Measurements from ENCODE around the gene EXOC3L1. TPM values are rescaled to one million over a fixed set of nuclear protein-coding genes. Genes with fewer than 3 reads are reported as not detected.

EXOC3L1 gene
- total and polyA plus RNA-seq, 4 donors: 1.1 to 5.5 (median 3.8) TPM

DNA sequence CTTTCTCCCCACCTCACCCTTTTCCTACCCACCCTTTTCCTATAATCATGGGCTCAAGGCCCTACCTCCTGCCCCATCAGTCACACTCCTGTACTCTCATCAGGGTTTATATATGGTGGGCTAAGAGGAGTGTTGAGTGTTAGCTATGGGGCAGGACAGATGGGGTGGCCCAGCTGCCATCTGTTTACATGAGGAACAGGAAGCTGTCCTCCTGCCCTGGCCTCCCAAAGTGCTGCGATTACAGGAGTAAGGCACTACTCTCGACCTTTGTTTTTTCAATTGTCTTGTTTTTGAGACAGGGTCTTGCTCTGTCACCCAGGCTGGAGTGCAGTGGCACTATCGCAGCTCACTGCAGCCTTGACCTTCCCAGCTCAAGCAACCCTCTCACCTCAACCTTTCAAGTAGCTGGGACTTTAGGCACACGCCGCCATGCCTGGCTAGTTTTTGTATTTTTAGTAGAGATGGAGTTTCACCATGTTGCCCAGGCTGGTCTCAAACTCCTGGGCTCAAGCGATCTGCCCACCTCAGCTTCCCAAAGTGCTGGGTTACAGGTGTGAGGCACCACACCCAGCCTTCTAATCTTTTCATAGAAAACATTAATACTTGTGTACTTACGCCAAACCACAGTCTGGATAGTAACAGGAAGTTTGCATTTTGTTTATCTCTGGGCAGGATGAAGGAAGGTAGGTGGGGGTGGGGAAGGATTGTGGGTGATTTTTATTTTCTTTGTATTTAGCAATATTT, 31.9 kb downstream of the EXOC3L1 start:
- Histone ChIP-seq H3K27ac (ENCODE audit: low read depth, low read length) (no peak overlapping the region), H3K27me3 (ENCODE audit: control insufficient read depth, insufficient read depth, low read length) (peaks cover 94% of the 10 kb centered on the region), H3K9me3 (ENCODE audit: control insufficient read depth, insufficient read depth, low read length) (no peaks in the 10 kb centered on the region), H3K36me3 (ENCODE audit: control insufficient read depth, insufficient read depth, low read length) (no peaks in the 10 kb centered on the region), H3K4me3 (ENCODE audit: low read depth, low read length) (no peak overlapping the region), H3K4me1 (ENCODE audit: control insufficient read depth, insufficient read depth, low read length) (peaks cover 57% of the 10 kb centered on the region)
- DNase-seq (ENCODE audit: low read depth in 4 of 6, low spot score in 6 of 6): no peak
- 46% methylated on average over 2 of the region's 7 CpGs for WGBS (ENCODE audit: insufficient coverage)

DNA sequence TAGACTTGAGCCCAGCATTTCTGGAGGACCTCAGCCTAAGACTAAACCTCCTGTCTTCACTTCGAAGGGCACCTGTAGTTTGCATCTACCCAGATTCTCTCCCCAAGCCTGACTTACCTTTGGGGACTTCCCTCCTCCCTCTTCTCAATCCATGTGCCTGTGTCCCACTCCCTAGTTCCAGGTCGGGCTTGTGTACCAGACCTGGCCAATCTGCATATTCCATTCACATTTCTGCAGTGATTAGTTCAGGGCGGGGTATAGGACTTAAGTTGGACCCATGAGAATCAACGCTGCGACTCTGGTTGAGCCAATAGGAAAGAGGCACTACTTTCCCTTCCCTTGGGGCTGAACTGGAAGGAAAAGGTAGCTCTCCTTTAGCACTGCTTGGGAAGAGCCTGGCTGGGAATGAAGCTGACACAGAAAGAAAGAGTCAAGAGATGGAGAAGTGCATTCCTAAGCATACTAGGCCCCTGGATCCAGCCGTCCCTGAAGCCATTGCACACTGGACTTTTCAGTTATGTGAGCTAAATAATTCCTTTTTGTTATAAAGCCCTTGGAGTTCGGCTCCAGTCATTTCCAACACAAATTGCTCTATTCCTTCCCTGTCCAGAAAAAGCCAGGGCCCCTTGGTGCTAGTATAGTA, 32.7 kb downstream of the EXOC3L1 start:
- no peak for DNase-seq (ENCODE audit: low read depth in 4 of 6, low spot score in 6 of 6)
- Histone ChIP-seq H3K36me3 (ENCODE audit: control insufficient read depth, insufficient read depth, low read length) (no peaks in the 10 kb centered on the region), H3K4me3 (ENCODE audit: low read depth, low read length) (no peak overlapping the region), H3K27ac (ENCODE audit: low read depth, low read length) (no peak overlapping the region), H3K9me3 (ENCODE audit: control insufficient read depth, insufficient read depth, low read length) (no peaks in the 10 kb centered on the region), H3K27me3 (ENCODE audit: control insufficient read depth, insufficient read depth, low read length) (peaks cover 88% of the 10 kb centered on the region), H3K4me1 (ENCODE audit: control insufficient read depth, insufficient read depth, low read length) (peaks cover 50% of the 10 kb centered on the region)
- 38% methylated on average over 7 of the region's 7 CpGs for WGBS (ENCODE audit: insufficient coverage)

DNA sequence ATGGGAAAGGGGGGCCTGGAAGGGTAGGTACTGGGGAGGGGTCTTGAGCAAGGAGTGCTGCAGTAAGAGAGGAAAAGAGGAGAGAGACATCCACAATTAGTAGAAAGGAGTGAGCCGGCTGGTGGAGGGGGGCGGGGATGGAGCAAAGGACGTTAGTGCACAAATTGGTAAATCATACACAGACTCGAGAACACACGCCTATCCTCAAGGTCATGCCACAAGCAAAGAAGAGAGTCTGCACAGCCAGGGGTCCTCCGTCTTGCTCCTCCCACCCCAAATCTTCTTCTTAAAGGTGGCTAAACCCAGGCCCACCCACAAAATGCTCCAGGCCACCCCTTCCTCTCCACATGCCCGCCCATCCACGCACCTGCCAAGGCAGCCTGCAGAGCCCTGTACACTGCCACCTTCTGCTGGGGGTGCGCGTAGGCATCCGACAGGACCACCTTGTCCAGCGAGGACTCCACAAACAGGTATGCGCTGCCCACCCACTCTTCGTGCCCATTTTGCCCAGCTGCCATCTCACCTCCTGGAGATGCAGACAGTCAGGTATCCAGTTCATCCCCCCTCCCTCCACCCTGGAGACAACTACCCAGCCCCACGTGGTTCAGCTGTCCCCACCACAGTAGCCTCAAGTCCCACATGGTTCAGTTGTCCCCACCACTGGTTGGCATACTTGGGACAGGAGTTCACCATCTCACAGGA, 33.6 kb downstream of the EXOC3L1 start:
- Histone ChIP-seq H3K4me3 (ENCODE audit: low read depth, low read length) (no peak overlapping the region), H3K4me1 (ENCODE audit: control insufficient read depth, insufficient read depth, low read length) (peaks cover 47% of the 10 kb centered on the region), H3K27ac (ENCODE audit: low read depth, low read length) (no peak overlapping the region), H3K9me3 (ENCODE audit: control insufficient read depth, insufficient read depth, low read length) (no peaks in the 10 kb centered on the region), H3K27me3 (ENCODE audit: control insufficient read depth, insufficient read depth, low read length) (peaks cover 85% of the 10 kb centered on the region), H3K36me3 (ENCODE audit: control insufficient read depth, insufficient read depth, low read length) (no peaks in the 10 kb centered on the region)
- DNase-seq (ENCODE audit: low read depth in 4 of 6, low spot score in 6 of 6): no peak
- 33% methylated on average over 14 of the region's 15 CpGs for WGBS (ENCODE audit: insufficient coverage)

DNA sequence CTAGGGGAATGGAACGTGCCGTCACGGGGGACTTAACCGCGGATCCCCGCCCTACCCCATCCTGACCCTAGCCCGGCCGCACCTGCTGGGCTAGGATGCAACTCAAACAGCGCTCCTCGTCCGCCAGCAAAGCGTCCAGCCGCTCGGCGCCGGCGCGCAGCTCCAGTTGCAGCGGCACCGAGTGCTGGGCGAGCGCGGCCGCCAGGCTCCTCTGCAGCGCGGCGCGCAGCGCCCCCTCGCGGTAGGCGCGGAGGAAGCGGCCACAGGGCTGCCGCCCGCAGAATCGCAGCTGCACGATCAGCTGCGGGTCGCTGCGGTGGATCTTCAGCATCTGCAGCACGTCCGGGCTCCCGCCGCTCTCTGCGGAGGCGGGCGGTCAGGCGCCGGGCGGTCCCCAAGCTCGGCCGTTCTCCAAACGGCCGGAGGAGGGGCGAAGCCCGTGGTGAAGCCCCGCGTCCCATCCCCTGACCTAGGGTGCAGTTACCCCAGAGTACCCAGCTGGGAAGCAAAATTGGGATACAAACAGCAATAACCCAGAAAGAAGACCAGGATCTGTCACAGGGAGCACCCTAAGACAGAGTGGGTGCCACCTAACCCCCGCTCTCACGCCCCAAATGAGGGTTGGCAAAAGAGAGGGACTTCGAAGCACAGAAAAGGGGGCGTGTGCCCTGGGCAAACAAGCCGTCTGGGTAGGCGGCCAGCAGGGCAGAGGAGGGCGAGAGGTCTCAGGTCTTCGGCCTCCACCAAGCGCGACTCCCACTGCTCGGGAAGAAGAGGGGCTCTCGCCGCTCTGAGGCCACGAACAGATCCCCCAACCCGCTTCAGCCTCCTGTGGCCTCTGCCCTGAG, 34.4 kb downstream of the EXOC3L1 start:
- 2% methylated on average over 74 of the region's 74 CpGs for WGBS (ENCODE audit: insufficient coverage)
- H3K27me3 ChIP-seq (ENCODE audit: control insufficient read depth, insufficient read depth, low read length): peaks cover 85% of the 10 kb centered on the region

DNA sequence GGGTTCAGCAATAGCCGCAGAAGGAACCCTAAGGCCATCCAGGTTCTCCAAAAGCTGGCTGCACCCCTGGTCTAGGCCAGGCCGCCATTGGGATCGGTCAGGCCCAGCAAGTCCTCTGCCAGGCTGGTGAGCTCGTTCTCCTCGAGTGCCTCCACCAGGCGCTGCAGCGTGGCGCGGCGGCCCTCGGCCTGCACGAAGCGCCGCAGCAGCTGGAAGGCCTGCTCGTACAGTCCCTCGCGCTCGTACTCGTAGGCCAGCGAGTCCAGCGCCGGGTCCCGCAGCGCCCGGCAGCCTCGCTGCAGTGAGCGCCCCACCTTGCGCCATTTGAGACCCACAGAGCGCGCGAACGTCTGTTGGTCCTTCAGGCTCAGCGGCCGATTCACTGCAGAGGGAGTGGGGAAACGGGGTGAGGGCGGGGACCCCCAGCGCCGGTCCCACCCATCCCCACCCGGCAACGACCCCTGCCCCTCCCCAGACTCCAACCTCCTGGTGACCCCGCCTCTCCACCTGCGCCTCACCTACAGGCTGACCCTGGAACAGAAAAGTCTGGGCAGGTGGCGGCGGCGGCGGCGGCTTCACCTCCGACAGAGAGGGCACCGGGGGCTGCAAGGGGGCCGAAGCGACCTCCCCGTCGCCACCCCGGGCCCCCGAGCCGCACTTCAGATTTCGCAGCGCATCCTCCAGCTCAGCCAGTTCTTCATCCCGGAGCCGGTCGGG, 35.2 kb downstream of the EXOC3L1 start:
- H3K4me1 ChIP-seq (ENCODE audit: control insufficient read depth, insufficient read depth, low read length): peaks cover 43% of the 10 kb centered on the region
- no peaks in the 10 kb centered on the region for H3K36me3 ChIP-seq (ENCODE audit: control insufficient read depth, insufficient read depth, low read length)
- H3K27me3 ChIP-seq (ENCODE audit: control insufficient read depth, insufficient read depth, low read length): peaks cover 85% of the 10 kb centered on the region
- DNase-seq (ENCODE audit: low read depth in 4 of 6, low spot score in 6 of 6): peak in 1 of 6 donors; percentile 30
- no peak overlapping the region for H3K27ac ChIP-seq (ENCODE audit: low read depth, low read length)
- peak overlapping the region; percentile 32 for H3K4me3 ChIP-seq (ENCODE audit: low read depth, low read length)
- H3K9me3 ChIP-seq (ENCODE audit: control insufficient read depth, insufficient read depth, low read length): no peaks in the 10 kb centered on the region
- WGBS (ENCODE audit: insufficient coverage): 6% methylated on average over 53 of the region's 61 CpGs

More for the DNA sequence above, 34.4 kb downstream of the EXOC3L1 start:
- Histone ChIP-seq H3K4me1 (ENCODE audit: control insufficient read depth, insufficient read depth, low read length) (peaks cover 47% of the 10 kb centered on the region), H3K27ac (ENCODE audit: low read depth, low read length) (no peak overlapping the region), H3K4me3 (ENCODE audit: low read depth, low read length) (peak overlapping the region; percentile 32), H3K9me3 (ENCODE audit: control insufficient read depth, insufficient read depth, low read length) (no peaks in the 10 kb centered on the region), H3K36me3 (ENCODE audit: control insufficient read depth, insufficient read depth, low read length) (no peaks in the 10 kb centered on the region)
- peak in 4 of 6 donors; percentile 62 to 92 (median 81) for DNase-seq (ENCODE audit: low read depth in 4 of 6, low spot score in 6 of 6)

DNA sequence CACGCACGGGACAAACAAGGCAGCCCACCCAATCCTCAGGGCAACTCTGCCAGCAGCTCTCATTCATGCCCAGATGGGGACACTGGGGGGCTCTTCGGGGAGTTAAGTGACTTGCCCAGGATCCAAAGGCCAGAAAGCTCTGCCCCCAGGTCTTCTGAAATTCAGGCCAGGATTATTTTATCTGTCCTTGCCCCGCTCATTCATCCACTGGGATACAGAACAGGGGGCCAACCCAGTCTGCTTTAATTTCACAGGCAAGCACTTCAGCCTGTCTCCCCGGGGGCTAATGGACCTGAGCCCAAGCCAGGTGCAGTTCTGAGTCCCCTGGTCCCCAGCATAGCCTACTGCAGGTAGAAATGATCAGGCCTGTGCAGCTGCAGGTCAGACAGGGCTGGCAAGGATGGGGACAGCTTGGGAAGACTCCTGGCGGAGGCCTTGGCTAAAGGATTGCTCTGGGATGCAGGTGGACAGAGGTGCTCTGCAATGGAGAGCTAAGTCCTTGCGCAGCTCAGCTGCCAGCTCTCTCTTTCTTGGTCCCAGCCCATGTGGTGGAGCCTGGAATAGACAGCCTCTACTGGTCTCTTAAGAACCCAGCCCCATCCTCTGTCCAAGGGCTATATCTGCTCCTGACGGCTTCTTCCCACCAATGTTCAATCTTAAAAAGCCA, 38.4 kb downstream of the EXOC3L1 start:
- peaks cover 48% of the 10 kb centered on the region for H3K4me1 ChIP-seq (ENCODE audit: control insufficient read depth, insufficient read depth, low read length)
- H3K36me3 ChIP-seq (ENCODE audit: control insufficient read depth, insufficient read depth, low read length): peaks cover 29% of the 10 kb centered on the region
- no peak overlapping the region for H3K27ac ChIP-seq (ENCODE audit: low read depth, low read length)
- DNase-seq (ENCODE audit: low read depth in 4 of 6, low spot score in 6 of 6): no peak
- WGBS (ENCODE audit: insufficient coverage): 49% methylated on average over 7 of the region's 8 CpGs
- H3K9me3 ChIP-seq (ENCODE audit: control insufficient read depth, insufficient read depth, low read length): no peaks in the 10 kb centered on the region
- H3K27me3 ChIP-seq (ENCODE audit: control insufficient read depth, insufficient read depth, low read length): peaks cover 77% of the 10 kb centered on the region
- peak overlapping the region; percentile 36 for H3K4me3 ChIP-seq (ENCODE audit: low read depth, low read length)

DNA sequence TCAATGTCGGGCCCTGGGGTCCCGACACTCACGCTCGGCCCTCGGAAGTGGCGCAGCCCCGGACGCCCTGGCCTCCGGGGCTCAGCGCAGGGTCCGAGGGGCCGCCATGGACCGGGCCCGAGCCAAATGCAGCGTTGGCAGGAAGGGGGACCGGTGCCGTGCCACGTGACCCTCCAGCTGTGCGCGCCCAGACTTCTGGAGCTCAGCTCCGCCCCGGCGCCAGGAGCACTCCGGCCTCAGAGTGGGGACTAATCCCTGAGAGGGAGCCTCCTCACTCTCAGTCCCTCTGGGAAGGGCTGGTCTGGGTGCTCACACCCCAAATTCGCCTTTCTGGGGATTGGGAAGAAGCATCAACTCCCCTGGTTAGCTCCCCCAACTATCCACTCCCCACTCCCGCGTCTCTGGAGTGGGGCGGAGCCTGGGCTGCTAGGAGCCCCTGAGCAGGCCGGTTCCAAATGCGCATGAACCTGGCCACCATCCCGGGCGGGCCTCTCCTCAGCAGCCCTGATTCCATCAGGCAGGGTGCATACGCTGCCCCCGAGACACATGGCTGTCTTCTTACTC, 39.0 kb downstream of the EXOC3L1 start, which contains the start of gene B3GNT9:
Gene B3GNT9, minus strand, starts transcription at position 166 of the 564 bp plus-strand sequence. CDS start 513 bp downstream, outside the sequence.
- peaks cover 71% of the 10 kb centered on the region for H3K27me3 ChIP-seq (ENCODE audit: control insufficient read depth, insufficient read depth, low read length)

More for the DNA sequence above, 39.0 kb downstream of the EXOC3L1 start, which contains the start of gene B3GNT9:
- Histone ChIP-seq H3K4me3 (ENCODE audit: low read depth, low read length) (peak within 1 kb of the TSS; percentile 36), H3K9me3 (ENCODE audit: control insufficient read depth, insufficient read depth, low read length) (no peaks in the 10 kb centered on the region), H3K4me1 (ENCODE audit: control insufficient read depth, insufficient read depth, low read length) (peaks cover 45% of the 10 kb centered on the region), H3K27ac (ENCODE audit: low read depth, low read length) (peak within 1 kb of the TSS; percentile 65), H3K36me3 (ENCODE audit: control insufficient read depth, insufficient read depth, low read length) (peaks cover 35% of the 10 kb centered on the region)
- peak in 2 of 6 donors; percentile 13 to 85 for DNase-seq (ENCODE audit: low read depth in 4 of 6, low spot score in 6 of 6)
- WGBS (ENCODE audit: insufficient coverage): 3% methylated on average over 34 of the region's 34 CpGs
